Suprapubic skin (tissue), 4 donors: ENCODE data around the gene CLDND1. TPM values are rescaled to one million over a fixed set of nuclear protein-coding genes. Genes with fewer than 3 reads are reported as not detected.

ENCODE experiments used
- DNase-seq, 2 donors: peaks; one replicate each; pipeline ENCODE4 v3.0.0-alpha.2; 2019; ENCODE audit warnings: low spot score in 2 of 2
- H3K27ac ChIP-seq: fragments of 200-600 bp; sonication (generic); one replicate; pipeline ENCODE4 v1.5.1; 2019
- H3K27me3 ChIP-seq: fragments of 200-600 bp; sonication (generic); one replicate; pipeline ENCODE4 v1.5.1; 2019
- H3K36me3 ChIP-seq: fragments of 200-600 bp; sonication (generic); one replicate; pipeline ENCODE4 v1.5.1; 2019
- H3K4me1 ChIP-seq: fragments of 200-600 bp; sonication (generic); one replicate; pipeline ENCODE4 v1.5.1; 2019
- H3K4me3 ChIP-seq: fragments of 200-600 bp; sonication (generic); one replicate; pipeline ENCODE4 v1.5.1; 2019; ENCODE audit warnings: mild to moderate bottlenecking
- H3K9me3 ChIP-seq: fragments of 200-600 bp; sonication (generic); one replicate; pipeline ENCODE4 v1.5.1; 2019
- EP300 ChIP-seq: sonication (generic); formaldehyde crosslinking; IDR thresholded peaks from one replicate; pipeline ENCODE4 v1.6.1; 2017; ENCODE audit warnings: antibody characterized with exemption
- POLR2A ChIP-seq, 2 donors: fragments of 450-650 bp; IDR thresholded peaks; one replicate each; pipeline ENCODE4 v1.6.1; 2017; ENCODE audit warnings: antibody characterized with exemption in 2 of 2, mild to moderate bottlenecking in 2 of 2, moderate library complexity in 2 of 2
- POLR2AphosphoS5 ChIP-seq, 3 donors: sonication (generic); formaldehyde crosslinking; IDR thresholded peaks; one replicate each; pipeline ENCODE4 v1.6.1; 2017; ENCODE audit warnings: antibody characterized with exemption in 3 of 3
- WGBS: methylation state at CpG from one replicate; pipeline ENCODE4 v1.1.5; 2018; 5-methylcytosine and 5-hydroxymethylcytosine counted together
- total RNA-seq, 4 donors: library from RNA; depleted of rRNA; stranded (reverse); fragments of >200 nt; gene quantifications; one replicate each; pipeline ENCODE4 v1.1.0, GENCODE V29; 2016
- TF ChIP-seq, protein P1 (sequence below), 2 donors: fragments of 200-600 bp in 1 of 2; fragments of 450-650 bp in 1 of 2; sonication (generic) in 1 of 2; IDR thresholded peaks; one replicate each; pipeline ENCODE4 v1.5.1; 2016 to 2019; ENCODE audit warnings: antibody characterized with exemption in 2 of 2, mild to moderate bottlenecking in 1 of 2, moderate library complexity in 1 of 2

CLDND1 gene
- total RNA-seq, 4 donors from 2014 or later = 137 to 319 (median 159) TPM

DNA sequence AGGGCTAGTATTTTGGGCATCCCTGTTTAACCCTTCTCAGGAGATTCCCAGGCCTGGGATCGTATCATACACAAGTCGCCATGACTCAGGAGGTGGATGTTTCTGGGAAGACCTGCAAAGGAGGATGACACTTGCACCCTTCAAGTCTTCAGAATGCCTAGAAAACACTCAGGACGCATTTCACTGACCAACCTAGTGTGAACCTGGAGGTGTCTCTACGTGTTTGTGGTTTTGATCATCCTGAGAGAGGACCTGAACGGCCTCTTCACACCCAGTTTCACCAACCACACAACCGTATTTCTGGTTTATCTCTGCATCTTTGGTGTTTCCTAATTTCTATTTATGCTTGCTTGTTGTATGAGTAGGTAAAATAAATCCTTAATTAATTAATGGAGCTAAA is 2.8 kb upstream of the CLDND1 start:
- H3K27me3 ChIP-seq = no peaks in the 10 kb centered on the region
- no peaks in the 10 kb centered on the region for H3K36me3 ChIP-seq

GRCh38 chr3:98521897-98522543 is 682 bp downstream of the CLDND1 start:
- peak in 1 of 2 donors; percentile 71 for DNase-seq
- H3K4me1 ChIP-seq = peaks cover 26% of the 10 kb centered on the region
- peaks cover 10% of the 10 kb centered on the region for H3K36me3 ChIP-seq
- H3K9me3 ChIP-seq = no peaks in the 10 kb centered on the region
- 1% methylated on average over 16 of the region's 16 CpGs for WGBS
- H3K27ac ChIP-seq = peak overlapping the region; percentile 97
- H3K4me3 ChIP-seq = peak overlapping the region; percentile 83
- TF ChIP-seq, protein P1, sequence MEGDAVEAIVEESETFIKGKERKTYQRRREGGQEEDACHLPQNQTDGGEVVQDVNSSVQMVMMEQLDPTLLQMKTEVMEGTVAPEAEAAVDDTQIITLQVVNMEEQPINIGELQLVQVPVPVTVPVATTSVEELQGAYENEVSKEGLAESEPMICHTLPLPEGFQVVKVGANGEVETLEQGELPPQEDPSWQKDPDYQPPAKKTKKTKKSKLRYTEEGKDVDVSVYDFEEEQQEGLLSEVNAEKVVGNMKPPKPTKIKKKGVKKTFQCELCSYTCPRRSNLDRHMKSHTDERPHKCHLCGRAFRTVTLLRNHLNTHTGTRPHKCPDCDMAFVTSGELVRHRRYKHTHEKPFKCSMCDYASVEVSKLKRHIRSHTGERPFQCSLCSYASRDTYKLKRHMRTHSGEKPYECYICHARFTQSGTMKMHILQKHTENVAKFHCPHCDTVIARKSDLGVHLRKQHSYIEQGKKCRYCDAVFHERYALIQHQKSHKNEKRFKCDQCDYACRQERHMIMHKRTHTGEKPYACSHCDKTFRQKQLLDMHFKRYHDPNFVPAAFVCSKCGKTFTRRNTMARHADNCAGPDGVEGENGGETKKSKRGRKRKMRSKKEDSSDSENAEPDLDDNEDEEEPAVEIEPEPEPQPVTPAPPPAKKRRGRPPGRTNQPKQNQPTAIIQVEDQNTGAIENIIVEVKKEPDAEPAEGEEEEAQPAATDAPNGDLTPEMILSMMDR (IDR thresholded peaks at IDR 0.05) = no peak
- TF ChIP-seq EP300 (no peak), POLR2AphosphoS5 (IDR thresholded peaks at IDR 0.05) (no peak)
- H3K27me3 ChIP-seq = no peaks in the 10 kb centered on the region

More for the DNA sequence above, 2.8 kb upstream of the CLDND1 start:
- peaks cover 18% of the 10 kb centered on the region for H3K4me1 ChIP-seq
- no peak overlapping the region for H3K27ac ChIP-seq
- H3K4me3 ChIP-seq = no peak overlapping the region
- TF ChIP-seq POLR2AphosphoS5 (IDR thresholded peaks at IDR 0.05) (no peak), EP300 (no peak), POLR2A (IDR thresholded peaks at IDR 0.05) (no peak)
- TF ChIP-seq, protein P1 (IDR thresholded peaks at IDR 0.05) = no peak
- DNase-seq = no peak
- no peaks in the 10 kb centered on the region for H3K9me3 ChIP-seq
- whole genome bisulfite sequencing = 86% methylated on average over 6 of the region's 6 CpGs

DNA sequence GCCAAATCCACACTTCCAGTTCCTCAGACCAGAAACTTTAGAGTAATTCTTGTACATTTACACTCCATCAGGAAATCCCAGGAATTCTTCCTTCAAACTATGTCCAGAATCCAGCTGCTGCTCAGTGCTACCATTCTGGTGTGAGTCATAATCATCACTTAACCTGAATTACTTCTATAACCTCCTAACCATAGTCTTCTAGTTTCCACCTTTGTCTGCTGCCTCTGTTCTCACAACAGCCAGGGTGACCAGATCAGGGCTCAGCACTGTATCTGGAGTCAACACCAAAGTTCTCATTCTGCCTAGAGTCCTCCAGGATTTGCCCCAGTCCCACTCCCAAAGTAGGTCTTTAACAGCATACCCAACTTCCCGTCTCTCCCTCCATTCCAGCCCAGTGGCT is 3.4 kb downstream of the CLDND1 start:
- Histone ChIP-seq H3K27me3 (no peaks in the 10 kb centered on the region), H3K9me3 (no peaks in the 10 kb centered on the region), H3K4me1 (peaks cover 26% of the 10 kb centered on the region), H3K4me3 (no peak overlapping the region), H3K27ac (no peak overlapping the region), H3K36me3 (peaks cover 20% of the 10 kb centered on the region)
- TF ChIP-seq POLR2A (IDR thresholded peaks at IDR 0.05) = no peak
- no peak for TF ChIP-seq POLR2AphosphoS5 (IDR thresholded peaks at IDR 0.05)
- TF ChIP-seq, protein P1 (IDR thresholded peaks at IDR 0.05) = no peak
- TF ChIP-seq EP300 = no peak
- 100% methylated on average over 1 of the region's 1 CpG for WGBS
- DNase-seq = no peak

GRCh38 chr3:98518816-98519215 is 3.9 kb downstream of the CLDND1 start:
- H3K4me3 ChIP-seq = no peak overlapping the region
- no peaks in the 10 kb centered on the region for H3K9me3 ChIP-seq
- no peak for DNase-seq
- peaks cover 20% of the 10 kb centered on the region for H3K36me3 ChIP-seq
- no peak for TF ChIP-seq POLR2AphosphoS5 (IDR thresholded peaks at IDR 0.05)
- H3K27ac ChIP-seq = no peak overlapping the region
- H3K27me3 ChIP-seq = no peaks in the 10 kb centered on the region
- 90% methylated on average over 2 of the region's 2 CpGs for WGBS
- peaks cover 26% of the 10 kb centered on the region for H3K4me1 ChIP-seq

DNA sequence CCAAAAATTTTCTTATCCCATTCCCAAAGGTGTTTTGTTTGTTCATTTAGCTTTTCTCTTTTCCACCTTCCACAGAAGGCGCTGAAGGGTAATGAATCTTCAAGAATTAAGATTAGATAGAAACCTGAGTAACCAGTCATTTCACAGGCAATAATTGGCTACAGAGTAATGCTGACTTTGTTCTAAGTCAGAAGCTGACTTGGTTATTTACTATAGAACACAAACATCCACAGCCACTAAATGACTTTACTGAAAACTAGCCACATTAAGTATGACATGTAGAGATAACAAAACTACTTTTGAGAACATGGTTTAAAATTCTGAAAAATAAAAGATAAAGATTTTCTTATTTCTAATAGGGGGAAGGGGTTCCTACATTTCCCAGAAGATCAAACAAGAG is 7.8 kb downstream of the CLDND1 start:
- DNase-seq = no peak
- Histone ChIP-seq H3K27me3 (no peaks in the 10 kb centered on the region), H3K4me1 (peaks cover 11% of the 10 kb centered on the region), H3K4me3 (no peak overlapping the region), H3K36me3 (peaks cover 24% of the 10 kb centered on the region), H3K9me3 (no peaks in the 10 kb centered on the region), H3K27ac (no peak overlapping the region)
- 93% methylated on average over 1 of the region's 1 CpG for WGBS
- TF ChIP-seq POLR2A (IDR thresholded peaks at IDR 0.05) (no peak), POLR2AphosphoS5 (IDR thresholded peaks at IDR 0.05) (no peak), EP300 (no peak)
- TF ChIP-seq, protein P1 (IDR thresholded peaks at IDR 0.05) = no peak

- peaks cover 17% of the 10 kb centered on the region for H3K36me3 ChIP-seq
- 95% methylated on average over 3 of the region's 3 CpGs for WGBS
- no peak for TF ChIP-seq POLR2A (IDR thresholded peaks at IDR 0.05)
- TF ChIP-seq, protein P1 (IDR thresholded peaks at IDR 0.05) = no peak
- TF ChIP-seq EP300 = no peak
- TF ChIP-seq POLR2AphosphoS5 (IDR thresholded peaks at IDR 0.05) = no peak
Measured at GRCh38 chr3:98513736-98514135, 9.0 kb downstream of the CLDND1 start.

More at GRCh38 chr3:98513736-98514135, 9.0 kb downstream of the CLDND1 start:
- Histone ChIP-seq H3K4me3 (no peak overlapping the region), H3K4me1 (peaks cover 6% of the 10 kb centered on the region), H3K27me3 (no peaks in the 10 kb centered on the region), H3K27ac (no peak overlapping the region), H3K9me3 (no peaks in the 10 kb centered on the region)
- no peak for DNase-seq
